Muscle of back (tissue), 11 donors: Measurements from ENCODE around the gene ARHGEF3. TPM values are rescaled to one million over a fixed set of nuclear protein-coding genes. Genes with fewer than 3 reads are reported as not detected.

Experiments
- DNase-seq, 3 donors: peaks; one replicate each; pipeline versions ENCODE4 v3.0.0 to v3.0.0-alpha.2; 2013
- polyA plus RNA-seq, 10 donors: library from polyadenylated mRNA; unstranded; fragments of 120-200 nt; gene quantifications; one replicate each; pipeline ENCODE4 v1.2.1, GENCODE V29; 2013; ENCODE audit not compliant: insufficient read length in 10 of 10

Gene ARHGEF3
- polyA plus RNA-seq, 10 donors = 22.6 to 31.0 (median 29.2) TPM

- peak; percentile 78 to 95 (median 85) for DNase-seq
These were observed 118.5 kb downstream of the ARHGEF3 start, which contains the start of gene TASOR for GRCh38 chr3:56683122-56683817. TASOR (minus strand) TSS chr3:56683265; CDS start chr3:56683006, 259 bp downstream.

GRCh38 chr3:56682462-56683121 is 119.2 kb downstream of the ARHGEF3 start:
- peak; percentile 72 to 95 (median 76) for DNase-seq

- DNase-seq = no peak
These were observed 119.7 kb downstream of the ARHGEF3 start for GRCh38 chr3:56681984-56682461.

- DNase-seq = no peak
These were observed 121.6 kb downstream of the ARHGEF3 start for GRCh38 chr3:56680054-56680580.

Other genes with a start within 250 kb of the ARHGEF3 start
- gene CCDC66, start 244.8 kb downstream of the ARHGEF3 start, polyA plus RNA-seq = 10 to 100 TPM; 10.9 to 31.6 (median 16.6) TPM
- gene TASOR, start 118.7 kb downstream of the ARHGEF3 start, polyA plus RNA-seq = 10 to 100 TPM; 31.0 to 52.4 (median 44.5) TPM